Measurements from ENCODE around the gene SLCO4A1. TPM values are rescaled to one million over a fixed set of nuclear protein-coding genes. Genes with fewer than 3 reads are reported as not detected.

Gene SLCO4A1
- total and polyA plus RNA-seq, 2 experiments from 2014 or later: 25.8 to 99.0 TPM

DNA sequence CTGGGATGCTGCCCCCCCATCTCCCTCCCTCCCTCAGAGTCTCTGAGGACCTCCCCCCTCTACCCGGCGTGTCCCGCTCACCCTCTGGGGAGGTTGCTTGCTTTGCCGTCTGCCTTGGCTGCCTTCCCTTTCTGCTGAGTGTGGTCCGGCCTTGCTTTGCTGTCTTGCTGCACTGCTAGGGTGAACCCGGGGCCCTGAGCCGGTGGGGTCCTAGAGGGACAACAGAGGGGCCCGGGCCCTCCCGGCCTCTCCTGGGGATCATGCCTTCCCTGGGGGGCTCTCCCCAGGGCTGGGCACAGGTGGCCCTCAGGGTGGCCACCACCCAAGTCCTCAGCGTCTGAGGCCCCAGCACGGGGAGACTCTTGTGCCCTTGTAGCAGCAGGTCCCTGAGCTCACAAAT is 19.3 kb downstream of the SLCO4A1 start:
- Histone ChIP-seq H3K36me3 (replicated peaks; ENCODE audit: insufficient read depth, low read depth) (no peaks in the 10 kb centered on the region), H2AFZ (no peak overlapping the region), H3K27me3 (no peaks in the 10 kb centered on the region), H3K79me2 (no peaks in the 10 kb centered on the region), H3K27ac (no peak overlapping the region), H3K9me2 (replicated peaks; ENCODE audit: insufficient read depth) (no peaks in the 10 kb centered on the region), H4K20me1 (ENCODE audit: insufficient read depth, poor library complexity, severe bottlenecking) (no peaks in the 10 kb centered on the region), H3K4me1 (ENCODE audit: insufficient read depth) (peaks cover 7% of the 10 kb centered on the region), H3K4me3 (no peak overlapping the region), H3K9me3 (ENCODE audit: low read depth) (no peaks in the 10 kb centered on the region), H3K4me2 (no peak overlapping the region)
- WGBS (ENCODE audit: low lambda C conversion rate, missing lambda C conversion rate): 86% methylated on average over 8 of the region's 11 CpGs
- DNase-seq (ENCODE audit: low spot score): no peak
- TF ChIP-seq EZH2 (IDR thresholded peaks at IDR 0.05; ENCODE audit: borderline replicate concordance): no peak
- TF ChIP-seq EZH2phosphoT487 (IDR thresholded peaks at IDR 0.05; ENCODE audit: low read depth, severe bottlenecking, unreplicated experiment): no peak
- no peak for TF ChIP-seq CTCF (IDR thresholded peaks at IDR 0.05; ENCODE audit: poor library complexity)

DNA sequence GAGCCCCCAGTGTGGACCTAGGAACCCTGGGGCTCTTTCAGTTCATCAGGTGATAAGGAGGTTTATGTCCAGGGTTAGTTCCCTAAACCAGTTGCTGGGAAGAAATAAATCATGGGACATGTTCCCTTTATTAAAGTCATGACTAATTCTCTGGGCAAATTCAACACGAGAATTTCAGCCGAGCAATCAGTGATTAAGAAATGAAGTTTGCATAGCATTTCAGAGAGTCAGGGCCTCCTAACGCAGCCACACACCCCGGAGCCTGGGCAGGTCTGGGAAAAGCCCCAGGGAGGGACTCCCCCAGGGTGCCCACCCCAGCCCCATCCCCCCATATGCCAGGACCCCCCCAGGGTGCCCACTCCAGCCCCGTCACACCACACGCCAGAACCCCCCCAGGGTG is 20.1 kb downstream of the SLCO4A1 start:
- no peak overlapping the region for H3K27ac ChIP-seq
- H2AFZ ChIP-seq: no peak overlapping the region
- no peaks in the 10 kb centered on the region for H3K9me3 ChIP-seq (ENCODE audit: low read depth)
- H3K4me2 ChIP-seq: no peak overlapping the region
- no peaks in the 10 kb centered on the region for H3K9me2 ChIP-seq (replicated peaks; ENCODE audit: insufficient read depth)
- no peak for TF ChIP-seq CTCF (IDR thresholded peaks at IDR 0.05; ENCODE audit: poor library complexity)
- TF ChIP-seq EZH2phosphoT487 (IDR thresholded peaks at IDR 0.05; ENCODE audit: low read depth, severe bottlenecking, unreplicated experiment): no peak
- no peak for TF ChIP-seq EZH2 (IDR thresholded peaks at IDR 0.05; ENCODE audit: borderline replicate concordance)
- no peak overlapping the region for H3K4me3 ChIP-seq
- H3K79me2 ChIP-seq: no peaks in the 10 kb centered on the region
- H3K27me3 ChIP-seq: no peaks in the 10 kb centered on the region
- H3K4me1 ChIP-seq (ENCODE audit: insufficient read depth): peaks cover 7% of the 10 kb centered on the region
- DNase-seq (ENCODE audit: low spot score): no peak
- H4K20me1 ChIP-seq (ENCODE audit: insufficient read depth, poor library complexity, severe bottlenecking): no peaks in the 10 kb centered on the region
- 71% methylated on average over 4 of the region's 6 CpGs for WGBS (ENCODE audit: low lambda C conversion rate, missing lambda C conversion rate)
- no peaks in the 10 kb centered on the region for H3K36me3 ChIP-seq (replicated peaks; ENCODE audit: insufficient read depth, low read depth)

- Histone ChIP-seq H3K4me2 (no peak overlapping the region), H2AFZ (no peak overlapping the region), H3K4me3 (no peak overlapping the region), H3K79me2 (no peaks in the 10 kb centered on the region), H3K9me3 (ENCODE audit: low read depth) (no peaks in the 10 kb centered on the region), H3K27me3 (no peaks in the 10 kb centered on the region), H3K9me2 (replicated peaks; ENCODE audit: insufficient read depth) (no peaks in the 10 kb centered on the region), H4K20me1 (ENCODE audit: insufficient read depth, poor library complexity, severe bottlenecking) (no peaks in the 10 kb centered on the region), H3K27ac (no peak overlapping the region), H3K36me3 (replicated peaks; ENCODE audit: insufficient read depth, low read depth) (no peaks in the 10 kb centered on the region), H3K4me1 (ENCODE audit: insufficient read depth) (peaks cover 7% of the 10 kb centered on the region)
- no peak for TF ChIP-seq EZH2 (IDR thresholded peaks at IDR 0.05; ENCODE audit: borderline replicate concordance)
- no peak for TF ChIP-seq CTCF (IDR thresholded peaks at IDR 0.05; ENCODE audit: poor library complexity)
- TF ChIP-seq EZH2phosphoT487 (IDR thresholded peaks at IDR 0.05; ENCODE audit: low read depth, severe bottlenecking, unreplicated experiment): no peak
- DNase-seq (ENCODE audit: low spot score): no peak
- WGBS (ENCODE audit: low lambda C conversion rate, missing lambda C conversion rate): 71% methylated on average over 24 of the region's 24 CpGs
Measured at GRCh38 chr20:62663145-62664018, 21.1 kb downstream of the SLCO4A1 start.
